Keratinocyte (primary cell): Measurements from ENCODE around the gene ZDHHC21. TPM values are rescaled to one million over a fixed set of nuclear protein-coding genes. Genes with fewer than 3 reads are reported as not detected.

Source experiments
- DNase-seq: peaks from one replicate; pipeline ENCODE4 v3.0.0-alpha.2; 2011; ENCODE audit warnings: low read depth, missing footprints, low spot score
- FAIRE-seq: peaks from 2 replicates; lab custom pipeline; 2011; peaks lifted over from hg19 to GRCh38; lab: Jason Lieb, UNC
- H2AFZ ChIP-seq: 2 replicates; pipeline ENCODE4 v1.6.0; 2012; ENCODE audit warnings: low read length, control low read depth, inconsistent platforms; ENCODE audit not compliant: control insufficient read depth
- H3K27ac ChIP-seq: 2 replicates; pipeline ENCODE4 v1.5.1; 2011; ENCODE audit warnings: low read length; ENCODE audit not compliant: control insufficient read depth, insufficient read depth
- H3K27me3 ChIP-seq: 3 replicates; pipeline ENCODE4 v1.6.0; 2011; ENCODE audit warnings: low read length; ENCODE audit not compliant: control insufficient read depth, insufficient read depth; ENCODE audit errors: extremely low read depth
- H3K36me3 ChIP-seq, 2 experiments: 2 replicates in 1 of 2; 3 replicates in 1 of 2; pipeline ENCODE4 v1.5.1; 2011; ENCODE audit warnings: low read length in 2 of 2, mild to moderate bottlenecking in 1 of 2; ENCODE audit not compliant: control insufficient read depth in 2 of 2, insufficient read depth in 2 of 2; ENCODE audit errors: extremely low read depth in 1 of 2
- H3K4me1 ChIP-seq: 3 replicates; pipeline ENCODE4 v1.5.1; 2011; ENCODE audit warnings: low read length; ENCODE audit not compliant: control insufficient read depth, insufficient read depth; ENCODE audit errors: extremely low read depth
- H3K4me2 ChIP-seq: 3 replicates; pipeline ENCODE4 v1.6.0; 2011; ENCODE audit warnings: low read depth, low read length; ENCODE audit not compliant: control insufficient read depth, insufficient read depth; ENCODE audit errors: extremely low read depth
- H3K4me3 ChIP-seq, 3 experiments: fragments of 200-600 bp in 1 of 3; sonication (generic) in 1 of 3; 2 replicates in 2 of 3; 3 replicates in 1 of 3; pipeline ENCODE4 v1.5.1; 2011 to 2016; ENCODE audit warnings: low read length in 3 of 3, mild to moderate bottlenecking in 3 of 3, control low read depth in 2 of 3, inconsistent platforms in 1 of 3, low read depth in 1 of 3, mixed read lengths in 1 of 3, mixed run types in 1 of 3, moderate library complexity in 1 of 3; ENCODE audit not compliant: control insufficient read depth in 2 of 3, insufficient read depth in 2 of 3; ENCODE audit errors: extremely low read depth in 1 of 3
- H3K79me2 ChIP-seq: 2 replicates; pipeline ENCODE4 v1.6.0; 2012; ENCODE audit warnings: low read length; ENCODE audit not compliant: control insufficient read depth, insufficient read depth
- H3K9ac ChIP-seq: 3 replicates; pipeline ENCODE4 v1.6.0; 2011; ENCODE audit warnings: low read length; ENCODE audit not compliant: control insufficient read depth, insufficient read depth; ENCODE audit errors: extremely low read depth
- H3K9me1 ChIP-seq: 3 replicates; pipeline ENCODE4 v1.6.0; 2011; ENCODE audit warnings: low read length; ENCODE audit not compliant: control insufficient read depth, insufficient read depth; ENCODE audit errors: extremely low read depth
- H3K9me3 ChIP-seq: 2 replicates; pipeline ENCODE4 v1.5.1; 2012; ENCODE audit warnings: low read depth, low read length; ENCODE audit not compliant: control insufficient read depth
- H4K20me1 ChIP-seq: 3 replicates; pipeline ENCODE4 v1.6.0; 2011; ENCODE audit warnings: low read length; ENCODE audit not compliant: control insufficient read depth, insufficient read depth; ENCODE audit errors: extremely low read depth
- EZH2 ChIP-seq: IDR thresholded peaks from one replicate; pipeline ENCODE4 v1.6.1; 2012; ENCODE audit warnings: inconsistent platforms, mild to moderate bottlenecking, low read length, moderate library complexity
- dilution Hi-C: fragments of 300-500 bp; cut with MboI; formaldehyde crosslinking; loops from one replicate; pipeline ENCODE4 v1.7.0; 2020; ENCODE audit warnings: low sequenced_read_pairs; ENCODE audit not compliant: extremely low pct_ligation_motif_present
- polyA plus RNA-seq, 5 experiments: library from polyadenylated mRNA; depleted of rRNA in 3 of 5; stranded (reverse) in 3 of 5; stranded (forward) in 1 of 5; unstranded in 1 of 5; fragments of >200 nt; gene quantifications; 1 replicate in 1 of 5; 2 replicates in 3 of 5; 3 replicates in 1 of 5; pipeline versions ENCODE4 v1.2.1 to v1.2.3, GENCODE V29; 2011 to 2012; ENCODE audit warnings: missing spikeins in 2 of 5, low read depth in 1 of 5, low replicate concordance in 1 of 5
- TF ChIP-seq, protein P1 (sequence below), 3 experiments: IDR thresholded peaks in 1 of 3; conservative IDR thresholded peaks in 1 of 3; optimal IDR thresholded peaks in 1 of 3; 2 replicates in 2 of 3; 3 replicates in 1 of 3; pipeline versions ENCODE3 to v1.5.1; 2011; ENCODE audit warnings: low read length in 3 of 3, mild to moderate bottlenecking in 3 of 3, moderate library complexity in 2 of 3, control low read depth in 1 of 3, inconsistent platforms in 1 of 3; ENCODE audit not compliant: insufficient read depth in 2 of 3; ENCODE audit errors: extremely low read depth in 1 of 3

ZDHHC21 gene
- polyA plus RNA-seq, 1 donor (not counting 4 experiments of a cell fraction or from before 2014, with no cell fraction given): 4.2 TPM

DNA sequence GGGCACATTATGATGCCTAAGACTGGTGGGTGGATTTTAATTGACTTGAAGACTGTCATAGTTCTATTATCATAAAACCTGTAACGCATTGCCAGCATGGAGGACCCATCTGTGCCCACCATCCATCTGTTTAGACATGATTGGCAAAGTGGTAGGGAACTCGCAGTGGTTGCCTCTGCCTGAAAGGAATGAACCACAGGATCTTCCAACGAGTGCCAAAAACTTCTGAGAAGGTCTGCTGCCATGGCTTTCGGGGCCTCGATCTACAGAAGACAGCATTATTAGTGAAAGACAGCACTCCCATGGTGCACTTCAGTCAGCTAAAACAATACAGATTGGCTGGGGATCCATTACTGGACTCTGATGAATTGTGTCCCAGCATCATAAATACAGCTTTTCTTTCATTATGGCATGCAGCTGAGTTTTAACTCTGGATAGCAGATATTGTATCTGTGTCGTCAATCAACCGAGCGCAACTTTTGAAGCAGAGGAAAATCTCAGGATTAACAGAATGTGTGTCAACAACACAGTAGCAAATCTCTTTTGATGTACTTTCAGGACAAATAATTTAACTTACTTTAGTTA, 74.3 kb downstream of the ZDHHC21 start:
- FAIRE-seq: no peak
- H3K9ac ChIP-seq: no peak overlapping the region
- H3K4me2 ChIP-seq: no peak overlapping the region
- dilution Hi-C loops: no loop called here
- H3K36me3 ChIP-seq: no peaks in the 10 kb centered on the region
- no peaks in the 10 kb centered on the region for H3K9me1 ChIP-seq
- H3K27ac ChIP-seq: no peak overlapping the region
- H3K79me2 ChIP-seq: no peaks in the 10 kb centered on the region
- no peak overlapping the region for H2AFZ ChIP-seq
- no peak for DNase-seq
- no peaks in the 10 kb centered on the region for H3K9me3 ChIP-seq
- H3K4me1 ChIP-seq: no peaks in the 10 kb centered on the region
- TF ChIP-seq, protein P1, sequence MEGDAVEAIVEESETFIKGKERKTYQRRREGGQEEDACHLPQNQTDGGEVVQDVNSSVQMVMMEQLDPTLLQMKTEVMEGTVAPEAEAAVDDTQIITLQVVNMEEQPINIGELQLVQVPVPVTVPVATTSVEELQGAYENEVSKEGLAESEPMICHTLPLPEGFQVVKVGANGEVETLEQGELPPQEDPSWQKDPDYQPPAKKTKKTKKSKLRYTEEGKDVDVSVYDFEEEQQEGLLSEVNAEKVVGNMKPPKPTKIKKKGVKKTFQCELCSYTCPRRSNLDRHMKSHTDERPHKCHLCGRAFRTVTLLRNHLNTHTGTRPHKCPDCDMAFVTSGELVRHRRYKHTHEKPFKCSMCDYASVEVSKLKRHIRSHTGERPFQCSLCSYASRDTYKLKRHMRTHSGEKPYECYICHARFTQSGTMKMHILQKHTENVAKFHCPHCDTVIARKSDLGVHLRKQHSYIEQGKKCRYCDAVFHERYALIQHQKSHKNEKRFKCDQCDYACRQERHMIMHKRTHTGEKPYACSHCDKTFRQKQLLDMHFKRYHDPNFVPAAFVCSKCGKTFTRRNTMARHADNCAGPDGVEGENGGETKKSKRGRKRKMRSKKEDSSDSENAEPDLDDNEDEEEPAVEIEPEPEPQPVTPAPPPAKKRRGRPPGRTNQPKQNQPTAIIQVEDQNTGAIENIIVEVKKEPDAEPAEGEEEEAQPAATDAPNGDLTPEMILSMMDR (optimal IDR thresholded peaks at IDR 0.05 in 1 of 3, IDR thresholded peaks at IDR 0.05 in 1 of 3, conservative IDR thresholded peaks at IDR 0.05 in 1 of 3; ENCODE audit: extremely low read depth in 1 of 3, insufficient read depth in 2 of 3, low read length in 3 of 3): no peak
- TF ChIP-seq EZH2: no peak
- H3K4me3 ChIP-seq: no peak overlapping the region
- H3K27me3 ChIP-seq: no peaks in the 10 kb centered on the region
- H4K20me1 ChIP-seq: no peaks in the 10 kb centered on the region

DNA sequence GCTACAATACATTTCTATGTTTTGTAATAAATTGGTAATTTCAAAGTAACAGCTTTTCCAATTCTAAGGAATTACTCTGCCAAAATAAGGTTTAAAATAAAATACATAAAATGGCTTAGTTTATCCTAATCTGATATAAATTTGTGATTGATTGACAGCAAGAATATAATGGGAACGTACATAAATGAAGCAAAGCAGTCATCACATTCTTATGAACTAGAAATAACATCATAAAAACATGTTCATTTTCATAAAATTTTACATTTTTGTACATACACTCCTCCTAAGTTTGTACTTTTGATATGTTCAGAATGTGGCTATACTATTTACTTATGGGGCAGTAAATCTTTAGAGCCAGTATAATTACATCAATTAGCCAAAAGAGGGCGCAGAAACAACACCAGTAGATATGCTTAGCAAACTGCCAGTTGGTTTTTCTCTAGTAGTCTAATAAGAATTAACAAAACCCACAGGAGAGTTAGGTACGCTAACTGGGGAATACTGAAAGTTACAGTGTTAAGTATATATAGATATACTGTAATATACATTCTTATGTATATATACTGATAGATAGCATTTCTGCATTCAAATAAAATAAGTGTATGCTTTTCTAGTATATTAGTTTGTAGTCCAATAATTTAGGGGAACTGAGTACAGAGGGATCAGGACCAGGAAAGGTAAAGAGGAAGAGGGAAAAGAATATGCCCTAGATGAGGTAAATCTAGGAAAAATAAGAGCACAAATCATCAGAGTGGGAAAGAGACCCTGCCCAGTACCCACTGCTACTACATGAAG, 76.8 kb downstream of the ZDHHC21 start:
- H3K79me2 ChIP-seq: no peaks in the 10 kb centered on the region

More for the DNA sequence above, 76.8 kb downstream of the ZDHHC21 start:
- Histone ChIP-seq H3K4me1 (no peaks in the 10 kb centered on the region), H3K4me2 (no peak overlapping the region), H4K20me1 (no peaks in the 10 kb centered on the region), H3K36me3 (no peaks in the 10 kb centered on the region), H3K9ac (no peak overlapping the region), H3K27me3 (no peaks in the 10 kb centered on the region), H3K9me1 (no peaks in the 10 kb centered on the region), H3K4me3 (no peak overlapping the region), H3K9me3 (no peaks in the 10 kb centered on the region), H3K27ac (no peak overlapping the region), H2AFZ (no peak overlapping the region)
- dilution Hi-C loops: no loop called here
- FAIRE-seq (no peak), DNase-seq (no peak)
- TF ChIP-seq, protein P1 (optimal IDR thresholded peaks at IDR 0.05 in 1 of 3, IDR thresholded peaks at IDR 0.05 in 1 of 3, conservative IDR thresholded peaks at IDR 0.05 in 1 of 3; ENCODE audit: extremely low read depth in 1 of 3, insufficient read depth in 2 of 3, low read length in 3 of 3): peak in 2 of 3 experiments; percentile 34 to 51
- TF ChIP-seq EZH2: no peak
